ENCODE measurements around the gene ADCY2.

- TF ChIP-seq CTCF (IDR thresholded peaks at IDR 0.05) (no peak), POLR2A (IDR thresholded peaks at IDR 0.05) (no peak)
Observed at GRCh38 chr5:7622498-7622897, 226.6 kb downstream of the ADCY2 start.

Measured in right lobe of liver (tissue), 4 donors.